Neural cell (in vitro differentiated cells): ENCODE measurements around the gene POMT1. TPM values are rescaled to one million over a fixed set of nuclear protein-coding genes. Genes with fewer than 3 reads are reported as not detected.

ENCODE experiments used
- H2AFZ ChIP-seq: fragments of 200-600, 300-800 bp; sonication (generic), shearing (Covaris generic); 2 replicates; pipeline ENCODE4 v1.6.0; 2014; ENCODE audit warnings: low read depth, mild to moderate bottlenecking, antibody characterized with exemption, low read length, moderate library complexity
- H3F3A ChIP-seq: fragments of 200-600 bp; shearing (Covaris generic); 2 replicates; pipeline ENCODE4 v1.6.1; 2016; ENCODE audit warnings: mild to moderate bottlenecking, moderate library complexity, mixed read lengths, antibody characterized with exemption, low read length; ENCODE audit not compliant: insufficient read depth, poor library complexity, severe bottlenecking
- H3K27ac ChIP-seq: fragments of 200-600, 300-800 bp; sonication (generic), shearing (Covaris generic); 2 replicates; pipeline ENCODE4 v1.5.1; 2014; ENCODE audit warnings: mild to moderate bottlenecking, low read length, moderate library complexity
- H3K27me3 ChIP-seq: fragments of 300-800, 200-600 bp; sonication (generic), shearing (Covaris generic); 2 replicates; pipeline ENCODE4 v1.6.0; 2014; ENCODE audit warnings: mild to moderate bottlenecking, low read depth, low read length, moderate library complexity; ENCODE audit not compliant: insufficient read depth
- H3K36me3 ChIP-seq: fragments of 300-800, 200-600 bp; sonication (generic), shearing (Covaris generic); 2 replicates; pipeline ENCODE4 v1.5.1; 2014; ENCODE audit warnings: mild to moderate bottlenecking, antibody characterized with exemption, low read length, moderate library complexity; ENCODE audit not compliant: insufficient read depth
- H3K4me2 ChIP-seq: fragments of 300-800, 200-600 bp; sonication (generic), shearing (Covaris generic); 2 replicates; pipeline ENCODE4 v1.6.0; 2014; ENCODE audit warnings: mild to moderate bottlenecking, low read length
- H3K4me3 ChIP-seq: fragments of 300-800, 200-600 bp; sonication (generic), shearing (Covaris generic); 2 replicates; pipeline ENCODE4 v1.5.1; 2014; ENCODE audit warnings: mild to moderate bottlenecking, low read length, moderate library complexity
- H3K79me2 ChIP-seq: fragments of 200-600 bp; shearing (Covaris generic); replicated peaks from 2 replicates; pipeline ENCODE4 v1.6.0; 2014; ENCODE audit warnings: mild to moderate bottlenecking, low read length, moderate library complexity; ENCODE audit not compliant: insufficient read depth
- H3K9ac ChIP-seq: fragments of 300-800, 200-600 bp; sonication (generic), shearing (Covaris generic); 2 replicates; pipeline ENCODE4 v1.6.1; 2016; ENCODE audit warnings: mild to moderate bottlenecking, low read length, mixed read lengths
- H3K9me2 ChIP-seq: fragments of 200-600 bp; shearing (Covaris generic); 2 replicates; pipeline ENCODE4 v1.6.1; 2016; ENCODE audit warnings: mild to moderate bottlenecking, low read length, mixed read lengths; ENCODE audit not compliant: insufficient read depth
- H3K9me3 ChIP-seq: fragments of 200-600, 300-800 bp; sonication (generic), shearing (Covaris generic); 2 replicates; pipeline ENCODE4 v1.6.1; 2016; ENCODE audit warnings: mild to moderate bottlenecking, mixed run types, low read length, moderate library complexity, mixed read lengths
- H4K20me1 ChIP-seq: fragments of 200-600 bp; shearing (Covaris generic); 2 replicates; pipeline ENCODE4 v1.6.1; 2016; ENCODE audit warnings: mild to moderate bottlenecking, mixed run types; ENCODE audit not compliant: insufficient read depth
- CTCF ChIP-seq: fragments of 450-650 bp; IDR thresholded peaks from 2 replicates; pipeline ENCODE4 v1.5.1; 2014; ENCODE audit warnings: antibody characterized with exemption, mild to moderate bottlenecking, moderate library complexity; ENCODE audit not compliant: poor library complexity, severe bottlenecking
- EP300 ChIP-seq: fragments of 450-650 bp; conservative IDR thresholded peaks from 2 replicates; pipeline ENCODE4 v1.6.1; 2014; ENCODE audit warnings: antibody characterized with exemption, mild to moderate bottlenecking, moderate library complexity; ENCODE audit not compliant: poor library complexity, severe bottlenecking
- EZH2 ChIP-seq: fragments of 200-600, 300-800 bp; shearing (Covaris generic), sonication (generic); IDR thresholded peaks from 2 replicates; pipeline ENCODE4 v1.6.1; 2014; ENCODE audit warnings: antibody characterized with exemption, low read length, borderline replicate concordance, mild to moderate bottlenecking; ENCODE audit not compliant: insufficient read depth, poor library complexity, severe bottlenecking
- MXI1 ChIP-seq: fragments of 450-650 bp; conservative IDR thresholded peaks from 2 replicates; pipeline ENCODE4 v1.6.1; 2014; ENCODE audit warnings: antibody characterized with exemption, mild to moderate bottlenecking; ENCODE audit not compliant: poor library complexity, severe bottlenecking
- POLR2AphosphoS5 ChIP-seq: IDR thresholded peaks from 2 replicates; pipeline ENCODE4 v1.6.1; 2012
- RAD21 ChIP-seq: fragments of 450-650 bp; conservative IDR thresholded peaks from 2 replicates; pipeline ENCODE4 v1.6.1; 2014; ENCODE audit warnings: antibody characterized with exemption, mild to moderate bottlenecking, moderate library complexity
- REST ChIP-seq: IDR thresholded peaks from 2 replicates; pipeline ENCODE4 v1.6.1; 2012; ENCODE audit warnings: borderline replicate concordance
- SMC3 ChIP-seq: fragments of 450-650 bp; conservative IDR thresholded peaks from 2 replicates; pipeline ENCODE4 v1.6.1; 2014; ENCODE audit warnings: antibody characterized with exemption, mild to moderate bottlenecking, moderate library complexity; ENCODE audit not compliant: poor library complexity
- TAF1 ChIP-seq: IDR thresholded peaks from 2 replicates; pipeline ENCODE4 v1.6.1; 2012; ENCODE audit warnings: low read depth
- polyA plus RNA-seq: library from polyadenylated mRNA; depleted of rRNA; stranded (reverse); fragments of >200 nt; gene quantifications from 2 replicates; pipeline ENCODE4 v1.2.3, GENCODE V29; 2014

The POMT1 gene
- polyA plus RNA-seq, 1 donor from 2014 or later = 131 TPM

- peaks cover 5% of the 10 kb centered on the region for H3K9me3 ChIP-seq
- TF ChIP-seq EP300 = no peak
- no peak for TF ChIP-seq TAF1
- TF ChIP-seq RAD21 = no peak
- no peak for TF ChIP-seq CTCF
- no peak for TF ChIP-seq SMC3
- no peak for TF ChIP-seq REST
- no peak for TF ChIP-seq POLR2AphosphoS5
- no peak for TF ChIP-seq EZH2
- no peak for TF ChIP-seq MXI1
- peaks cover 29% of the 10 kb centered on the region for H3K27me3 ChIP-seq
- H3K9me2 ChIP-seq = no peaks in the 10 kb centered on the region
- no peak overlapping the region for H3K27ac ChIP-seq
- no peak overlapping the region for H3K9ac ChIP-seq
- no peaks in the 10 kb centered on the region for H3K79me2 ChIP-seq
- H4K20me1 ChIP-seq = no peaks in the 10 kb centered on the region
- H3K4me3 ChIP-seq = no peak overlapping the region
- H3K4me2 ChIP-seq = no peak overlapping the region
- no peak overlapping the region for H2AFZ ChIP-seq
- no peaks in the 10 kb centered on the region for H3K36me3 ChIP-seq
- H3F3A ChIP-seq = no peaks in the 10 kb centered on the region
Observed at GRCh38 chr9:131557855-131558548, 55.3 kb downstream of the POMT1 start.

GRCh38 chr9:131559421-131560000 lies 56.8 kb downstream of the POMT1 start:
- Histone ChIP-seq H3K4me3 (no peak overlapping the region), H3K9me2 (no peaks in the 10 kb centered on the region), H3K79me2 (no peaks in the 10 kb centered on the region), H3F3A (no peaks in the 10 kb centered on the region), H3K9ac (no peak overlapping the region), H3K36me3 (no peaks in the 10 kb centered on the region), H3K27ac (no peak overlapping the region), H3K4me2 (no peak overlapping the region), H3K27me3 (peaks cover 15% of the 10 kb centered on the region), H4K20me1 (no peaks in the 10 kb centered on the region), H2AFZ (no peak overlapping the region), H3K9me3 (no peaks in the 10 kb centered on the region)
- TF ChIP-seq RAD21 (no peak), TAF1 (no peak), EP300 (no peak), POLR2AphosphoS5 (no peak), EZH2 (no peak), CTCF (no peak), SMC3 (no peak), MXI1 (no peak), REST (no peak)
